Endodermal cell (in vitro differentiated cells): ENCODE measurements around the gene BDKRB1. TPM values are rescaled to one million over a fixed set of nuclear protein-coding genes. Genes with fewer than 3 reads are reported as not detected.

Experiments used
- DNase-seq: peaks from one replicate; pipeline ENCODE4 v3.0.0-alpha.2; 2017
- H3K27ac ChIP-seq: 2 replicates; pipeline ENCODE4 v1.5.1; 2013; ENCODE audit warnings: mild to moderate bottlenecking, low read depth, low read length, moderate library complexity
- H3K27me3 ChIP-seq: 2 replicates; pipeline ENCODE4 v1.6.1; 2013; ENCODE audit warnings: mild to moderate bottlenecking, low read length, moderate library complexity; ENCODE audit not compliant: insufficient read depth, control insufficient read depth, poor library complexity, severe bottlenecking
- H3K36me3 ChIP-seq: 2 replicates; pipeline ENCODE4 v1.7.0; 2013; ENCODE audit warnings: mild to moderate bottlenecking, low read length, moderate library complexity; ENCODE audit not compliant: control insufficient read depth, insufficient read depth
- H3K4me1 ChIP-seq: one replicate; pipeline ENCODE4 v1.7.0; 2013; ENCODE audit warnings: low read length; ENCODE audit not compliant: control insufficient read depth, insufficient read depth
- H3K4me3 ChIP-seq: 2 replicates; pipeline ENCODE4 v1.5.1; 2013; ENCODE audit warnings: mild to moderate bottlenecking, low read length, moderate library complexity
- H3K9ac ChIP-seq: 2 replicates; pipeline ENCODE4 v1.6.1; 2013; ENCODE audit warnings: mild to moderate bottlenecking, low read length, moderate library complexity; ENCODE audit not compliant: poor library complexity, severe bottlenecking; ENCODE audit errors: extremely low read depth
- H3K9me3 ChIP-seq: 2 replicates; pipeline ENCODE4 v1.6.1; 2013; ENCODE audit warnings: mild to moderate bottlenecking, low read length, moderate library complexity; ENCODE audit not compliant: control insufficient read depth
- H3K27ac Mint-ChIP-seq: 2 replicates; pipeline ENCODE4 v1.8.0; 2020; ENCODE audit warnings: mixed read lengths
- H3K27me3 Mint-ChIP-seq: 2 replicates; pipeline ENCODE4 v1.8.0; 2021; ENCODE audit warnings: mild to moderate bottlenecking, mixed read lengths; ENCODE audit not compliant: insufficient read depth
- H3K36me3 Mint-ChIP-seq: 2 replicates; pipeline ENCODE4 v1.8.0; 2020; ENCODE audit warnings: low read depth, mixed read lengths
- H3K4me1 Mint-ChIP-seq: 2 replicates; pipeline ENCODE4 v1.8.0; 2020; ENCODE audit warnings: mixed read lengths
- H3K4me3 Mint-ChIP-seq: 2 replicates; pipeline ENCODE4 v1.8.0; 2020; ENCODE audit warnings: mild to moderate bottlenecking, moderate library complexity, mixed read lengths
- H3K9me3 Mint-ChIP-seq: 2 replicates; pipeline ENCODE4 v1.8.0; 2020; ENCODE audit warnings: mild to moderate bottlenecking, mixed read lengths
- CTCF ChIP-seq: fragments of 200-600 bp; sonication (generic); conservative IDR thresholded peaks from 2 replicates; pipeline ENCODE4 v1.5.0; 2021; ENCODE audit warnings: antibody characterized with exemption, mild to moderate bottlenecking
- WGBS, 2 experiments: methylation state at CpG; one replicate each; pipeline versions ENCODE4 v1.1.5 to v1.1.7; 2013; ENCODE audit warnings: missing lambda C conversion rate in 2 of 2, mixed read lengths in 1 of 2; ENCODE audit not compliant: insufficient coverage in 1 of 2, insufficient read length in 1 of 2; 5-methylcytosine and 5-hydroxymethylcytosine counted together
- total RNA-seq, 2 donors: library from RNA; stranded (reverse); fragmentation: NEBNext Ultra II Directional in 1 of 2; extraction: Animal tissue kit (Norgen Biotek cat#: 25700) in 1 of 2; gene quantifications; 2 replicates in 1 of 2; 3 replicates in 1 of 2; pipeline ENCODE4 v1.2.1, GENCODE V29; 2021

The BDKRB1 gene
- total RNA-seq, 2 donors from 2014 or later = 0.24 TPM; not detected in 1

- Histone ChIP-seq H3K27ac (no peak overlapping the region), H3K9me3 (no peaks in the 10 kb centered on the region), H3K4me1 (no peaks in the 10 kb centered on the region), H3K4me3 (no peak overlapping the region), H3K36me3 (no peaks in the 10 kb centered on the region), H3K27me3 (no peaks in the 10 kb centered on the region), H3K9ac (no peak overlapping the region)
- 90 to 92% methylated on average over 7 to 8 of the region's 8 CpGs for WGBS, 2 experiments
- no peak for TF ChIP-seq CTCF
- Mint-ChIP-seq H3K27ac (no peak overlapping the region), H3K27me3 (no peaks in the 10 kb centered on the region), H3K9me3 (no peaks in the 10 kb centered on the region), H3K36me3 (peaks cover 5% of the 10 kb centered on the region), H3K4me3 (no peak overlapping the region), H3K4me1 (peaks cover 5% of the 10 kb centered on the region)
- DNase-seq = no peak
Observed at GRCh38 chr14:96221841-96222240, 34.2 kb upstream of the BDKRB1 start.

- H3K27ac ChIP-seq = no peak overlapping the region
- Mint-ChIP-seq H3K4me1 (peaks cover 5% of the 10 kb centered on the region), H3K36me3 (peaks cover 22% of the 10 kb centered on the region), H3K27ac (peak overlapping the region; percentile 24), H3K9me3 (peaks cover 15% of the 10 kb centered on the region), H3K4me3 (no peak overlapping the region), H3K27me3 (no peaks in the 10 kb centered on the region)
- no peak overlapping the region for H3K4me3 ChIP-seq
- no peak for DNase-seq
- WGBS, 2 experiments = 94 to 98% methylated on average over 8 of the region's 8 CpGs
- no peak for TF ChIP-seq CTCF
- no peaks in the 10 kb centered on the region for H3K4me1 ChIP-seq
- no peak overlapping the region for H3K9ac ChIP-seq
- no peaks in the 10 kb centered on the region for H3K36me3 ChIP-seq
- H3K9me3 ChIP-seq = peaks cover 16% of the 10 kb centered on the region
- H3K27me3 ChIP-seq = no peaks in the 10 kb centered on the region
Observed at GRCh38 chr14:96224480-96225096, 31.4 kb upstream of the BDKRB1 start.

GRCh38 chr14:96225213-96225612, 30.8 kb upstream of the BDKRB1 start:
- Mint-ChIP-seq H3K4me3 (no peak overlapping the region), H3K9me3 (peaks cover 15% of the 10 kb centered on the region), H3K27me3 (no peaks in the 10 kb centered on the region), H3K27ac (no peak overlapping the region), H3K4me1 (peaks cover 5% of the 10 kb centered on the region), H3K36me3 (peaks cover 22% of the 10 kb centered on the region)
- no peak overlapping the region for H3K4me3 ChIP-seq
- DNase-seq = no peak
- WGBS, 2 experiments = 89 to 100% methylated on average over 2 to 5 of the region's 5 CpGs
- H3K9ac ChIP-seq = no peak overlapping the region
- peaks cover 16% of the 10 kb centered on the region for H3K9me3 ChIP-seq
- H3K27ac ChIP-seq = no peak overlapping the region
- no peaks in the 10 kb centered on the region for H3K27me3 ChIP-seq
- no peaks in the 10 kb centered on the region for H3K4me1 ChIP-seq
- no peaks in the 10 kb centered on the region for H3K36me3 ChIP-seq
- no peak for TF ChIP-seq CTCF
